Measurements from ENCODE around the gene RSPH9.
"Not testable (repeated sequence)": the region's sequence is repeated elsewhere in the genome, so short reads cannot be mapped to it uniquely, and the experiment has no call there.

The RSPH9 gene

GRCh38 chr6:43689421-43689820 lies 44.6 kb downstream of the RSPH9 start:
- DNase-seq = no peak

- DNase-seq = no peak
Measured at GRCh38 chr6:43695215-43695966, 50.6 kb downstream of the RSPH9 start.

- DNase-seq = no peak
Measured at GRCh38 chr6:43695967-43696291, 51.1 kb downstream of the RSPH9 start.

GRCh38 chr6:43697421-43697820 lies 52.6 kb downstream of the RSPH9 start:
- no peak for DNase-seq

GRCh38 chr6:43698584-43699349 lies 53.9 kb downstream of the RSPH9 start:
- no peak for DNase-seq

GRCh38 chr6:43699564-43700186 lies 54.8 kb downstream of the RSPH9 start:
- no peak for DNase-seq

GRCh38 chr6:43700939-43701560 lies 56.2 kb downstream of the RSPH9 start:
- not testable (repeated sequence) for DNase-seq

- DNase-seq = no peak
Measured at GRCh38 chr6:43702171-43702533, 57.3 kb downstream of the RSPH9 start.

GRCh38 chr6:43702534-43703440 lies 58.0 kb downstream of the RSPH9 start:
- DNase-seq = no peak

- DNase-seq = no peak
Measured at GRCh38 chr6:43703512-43704429, 58.9 kb downstream of the RSPH9 start.

- DNase-seq = no peak
Measured at GRCh38 chr6:43705996-43706395, 61.2 kb downstream of the RSPH9 start.

GRCh38 chr6:43706788-43707187 lies 62.0 kb downstream of the RSPH9 start:
- no peak for DNase-seq

GRCh38 chr6:43707269-43707668 lies 62.4 kb downstream of the RSPH9 start:
- DNase-seq = no peak

GRCh38 chr6:43707767-43708166 lies 62.9 kb downstream of the RSPH9 start:
- DNase-seq = no peak

- no peak for DNase-seq
Measured at GRCh38 chr6:43708860-43709653, 64.2 kb downstream of the RSPH9 start.

- no peak for DNase-seq
Measured at GRCh38 chr6:43709654-43710303, 64.9 kb downstream of the RSPH9 start.

GRCh38 chr6:43710576-43710975 lies 65.7 kb downstream of the RSPH9 start:
- DNase-seq = no peak

- no peak for DNase-seq
Measured at GRCh38 chr6:43712579-43712978, 67.7 kb downstream of the RSPH9 start.

GRCh38 chr6:43713643-43714310 lies 68.9 kb downstream of the RSPH9 start:
- no peak for DNase-seq
